HepG2 (cell line): ENCODE measurements around the gene ACTR6. TPM values are rescaled to one million over a fixed set of nuclear protein-coding genes. Genes with fewer than 3 reads are reported as not detected.

Source experiments
- ATAC-seq: fragments of 200-7000 bp; cut with Tn5 transposase; 3 replicates; pipeline ENCODE4 v1.9.1; 2020; ENCODE audit warnings: mild to moderate bottlenecking, moderate library complexity
- BruUV-seq: library from RNA; stranded (reverse); fragments of 400-500 nt; replicated peaks from 2 replicates; lab custom pipeline; 2021; lab: Mats Ljungman, UMichigan
- CTCF ChIA-PET: fragments of 300-600 bp; formaldehyde crosslinking; extraction: SDS; loops from one replicate; lab custom pipeline; 2021; ENCODE audit warnings: low total read pairs, inconsistent platforms, low intra/inter-chr PET ratio; lab: Yijun Ruan, JAX
- POLR2A ChIA-PET: fragments of 350-600 bp; sonication (Branson Sonifier 250); formaldehyde crosslinking; loops from one replicate; lab custom pipeline; 2020; ENCODE audit warnings: antibody characterized with exemption, inconsistent platforms; lab: Yijun Ruan, JAX
- DNase-seq: peaks from one replicate; pipeline ENCODE4 v3.0.0-alpha.2; 2015; ENCODE audit warnings: low spot score
- FAIRE-seq: peaks from 3 replicates; lab custom pipeline; 2011; peaks lifted over from hg19 to GRCh38; lab: Jason Lieb, UNC
- H2AFZ ChIP-seq: one replicate; pipeline ENCODE4 v1.6.1; 2011; ENCODE audit warnings: low read length, inconsistent platforms
- H3K27ac ChIP-seq: fragments of 300-600 bp; 3 replicates; pipeline ENCODE4 v1.8.0; 2011; ENCODE audit warnings: mixed run types, mild to moderate bottlenecking, mixed read lengths, low read length, inconsistent platforms; ENCODE audit not compliant: insufficient read depth; ENCODE audit errors: extremely low read length
- H3K27me3 ChIP-seq, 2 experiments: fragments of 200-600 bp in 1 of 2; 2 replicates in 1 of 2; 3 replicates in 1 of 2; pipeline versions ENCODE4 v1.6.0 to v1.8.0; 2011; ENCODE audit warnings: low read length in 2 of 2, mild to moderate bottlenecking in 2 of 2, moderate library complexity in 2 of 2, inconsistent platforms in 1 of 2; ENCODE audit not compliant: insufficient read depth in 2 of 2, control insufficient read depth in 1 of 2
- H3K36me3 ChIP-seq, 2 experiments: fragments of 200-600 bp in 1 of 2; replicated peaks in 1 of 2; 2 replicates in 1 of 2; 3 replicates in 1 of 2; pipeline versions ENCODE4 v1.5.1 to v1.8.0; 2011; ENCODE audit warnings: low read length in 2 of 2, inconsistent platforms in 1 of 2; ENCODE audit not compliant: insufficient read depth in 2 of 2, control insufficient read depth in 1 of 2
- H3K4me1 ChIP-seq: 2 replicates; pipeline ENCODE4 v1.5.1; 2012; ENCODE audit warnings: low read length, inconsistent platforms; ENCODE audit not compliant: insufficient read depth
- H3K4me2 ChIP-seq: 2 replicates; pipeline ENCODE4 v1.6.0; 2011; ENCODE audit warnings: low read depth, low read length, inconsistent platforms
- H3K4me3 ChIP-seq, 3 experiments: fragments of 200-600 bp in 1 of 3; sonication (generic), shearing (Covaris generic) in 1 of 3; replicated peaks in 1 of 3; 2 replicates each; pipeline ENCODE4 v1.5.1; 2011 to 2016; ENCODE audit warnings: low read length in 3 of 3, inconsistent platforms in 2 of 3, low read depth in 2 of 3, mild to moderate bottlenecking in 2 of 3, control low read depth in 1 of 3, mixed read lengths in 1 of 3; ENCODE audit not compliant: insufficient read depth in 1 of 3
- H3K79me2 ChIP-seq: one replicate; pipeline ENCODE4 v1.6.1; 2011; ENCODE audit warnings: low read length, inconsistent platforms; ENCODE audit not compliant: insufficient read depth
- H3K9ac ChIP-seq: 2 replicates; pipeline ENCODE4 v1.6.0; 2011; ENCODE audit warnings: mild to moderate bottlenecking, low read depth, low read length, inconsistent platforms; ENCODE audit not compliant: insufficient read depth
- H3K9me3 ChIP-seq: 2 replicates; pipeline ENCODE4 v1.5.1; 2012; ENCODE audit warnings: mild to moderate bottlenecking, low read length
- H4K20me1 ChIP-seq: 2 replicates; pipeline ENCODE4 v1.6.0; 2011; ENCODE audit warnings: inconsistent platforms, mild to moderate bottlenecking, low read length, moderate library complexity; ENCODE audit not compliant: insufficient read depth
- ASH2L ChIP-seq: fragments of 300-600, 200-600 bp; sonication (generic); IDR thresholded peaks from 2 replicates; pipeline ENCODE4 v1.7.0; 2017; ENCODE audit warnings: low read depth, mild to moderate bottlenecking, moderate library complexity, mixed read lengths, low read length; ENCODE audit not compliant: insufficient read length
- GLI4 ChIP-seq: sonication (generic); formaldehyde crosslinking; IDR thresholded peaks from 2 replicates; pipeline ENCODE4 v1.5.1; 2020; ENCODE audit warnings: missing genetic modification reagents, mild to moderate bottlenecking, moderate library complexity, borderline replicate concordance
- ZNF17 ChIP-seq: sonication (generic); formaldehyde crosslinking; IDR thresholded peaks from 2 replicates; pipeline ENCODE4 v1.5.0; 2020; ENCODE audit warnings: mild to moderate bottlenecking, missing genetic modification reagents
- ZNF430 ChIP-seq: sonication (generic); formaldehyde crosslinking; IDR thresholded peaks from 2 replicates; pipeline ENCODE4 v1.9.0; 2021; ENCODE audit warnings: mild to moderate bottlenecking, missing genetic modification reagents
- ZNF501 ChIP-seq: sonication (generic); formaldehyde crosslinking; IDR thresholded peaks from 2 replicates; pipeline ENCODE4 v1.5.1; 2020; ENCODE audit warnings: mild to moderate bottlenecking, moderate library complexity, missing genetic modification reagents
- ZNF547 ChIP-seq: sonication (generic); formaldehyde crosslinking; IDR thresholded peaks from 2 replicates; pipeline ENCODE4 v1.5.1; 2020; ENCODE audit warnings: mild to moderate bottlenecking, missing genetic modification reagents
- ZNF563 ChIP-seq: sonication (generic); formaldehyde crosslinking; IDR thresholded peaks from 2 replicates; pipeline ENCODE4 v1.8.0; 2022; ENCODE audit warnings: mild to moderate bottlenecking, moderate library complexity, missing genetic modification reagents
- ZNF605 ChIP-seq: sonication (generic); formaldehyde crosslinking; IDR thresholded peaks from 2 replicates; pipeline ENCODE4 v1.8.0; 2022; ENCODE audit warnings: mild to moderate bottlenecking, missing genetic modification reagents
- ZSCAN31 ChIP-seq: sonication (generic); formaldehyde crosslinking; IDR thresholded peaks from 2 replicates; pipeline ENCODE4 v1.5.0; 2020; ENCODE audit warnings: low read depth, mild to moderate bottlenecking, missing genetic modification reagents
- WGBS: methylation state at CpG from one replicate; pipeline ENCODE4 v1.1.6; 2017; ENCODE audit warnings: low lambda C conversion rate; 5-methylcytosine and 5-hydroxymethylcytosine counted together
- in situ Hi-C: cut with HindIII; loops from 2 replicates; pipeline ENCODE4 v1.10.0; 2017; ENCODE audit warnings: low pct_unique_long_range_greater_than_20kb; ENCODE audit not compliant: extremely low pct_ligation_motif_present
- intact Hi-C: fragments of 100-400 bp; cut with micrococcal nuclease; formaldehyde crosslinking; loops from one replicate; pipeline ENCODE4 v1.10.0; 2022; ENCODE audit not compliant: unreplicated experiment
- polyA plus RNA-seq, 8 experiments: library from polyadenylated mRNA; depleted of rRNA in 3 of 8; stranded (reverse) in 7 of 8; unstranded in 1 of 8; fragments of >200 nt; fragmentation: Illumina TruSeq in 4 of 8; extraction: Trizol in 4 of 8; gene quantifications; 2 replicates each; pipeline versions ENCODE4 v1.2.1 to v1.2.3, GENCODE V29; 2011 to 2016; ENCODE audit warnings: low read depth in 4 of 8, missing spikeins in 1 of 8, mixed read lengths in 1 of 8; ENCODE audit not compliant: insufficient read depth in 1 of 8
- total RNA-seq, 5 experiments: library from RNA; depleted of rRNA; stranded (reverse); fragments of >200 nt; fragmentation: Illumina TruSeq; extraction: Trizol; gene quantifications; 2 replicates each; pipeline ENCODE4 v1.2.3, GENCODE V29; 2016; ENCODE audit warnings: low read depth in 1 of 5
- TF ChIP-seq, protein P1 (sequence below): sonication (generic); formaldehyde crosslinking; IDR thresholded peaks from 2 replicates; pipeline ENCODE4 v1.8.1; 2023; ENCODE audit warnings: mild to moderate bottlenecking, inconsistent platforms, moderate library complexity, missing genetic modification reagents, borderline replicate concordance
- TF ChIP-seq, protein P2 (sequence below): IDR thresholded peaks from 2 replicates; pipeline ENCODE4 v1.6.1; 2016; ENCODE audit warnings: low read depth
- TF ChIP-seq, protein P3 (sequence below): sonication (generic); formaldehyde crosslinking; IDR thresholded peaks from 2 replicates; pipeline ENCODE4 v1.5.1; 2020; ENCODE audit warnings: mild to moderate bottlenecking, missing genetic modification reagents, moderate library complexity

The ACTR6 gene
- total and polyA plus RNA-seq, 2 of the 13 experiments (the other 11 are each of a cell fraction or from before 2014, with no cell fraction given) = 12.9 to 22.4 TPM

DNA sequence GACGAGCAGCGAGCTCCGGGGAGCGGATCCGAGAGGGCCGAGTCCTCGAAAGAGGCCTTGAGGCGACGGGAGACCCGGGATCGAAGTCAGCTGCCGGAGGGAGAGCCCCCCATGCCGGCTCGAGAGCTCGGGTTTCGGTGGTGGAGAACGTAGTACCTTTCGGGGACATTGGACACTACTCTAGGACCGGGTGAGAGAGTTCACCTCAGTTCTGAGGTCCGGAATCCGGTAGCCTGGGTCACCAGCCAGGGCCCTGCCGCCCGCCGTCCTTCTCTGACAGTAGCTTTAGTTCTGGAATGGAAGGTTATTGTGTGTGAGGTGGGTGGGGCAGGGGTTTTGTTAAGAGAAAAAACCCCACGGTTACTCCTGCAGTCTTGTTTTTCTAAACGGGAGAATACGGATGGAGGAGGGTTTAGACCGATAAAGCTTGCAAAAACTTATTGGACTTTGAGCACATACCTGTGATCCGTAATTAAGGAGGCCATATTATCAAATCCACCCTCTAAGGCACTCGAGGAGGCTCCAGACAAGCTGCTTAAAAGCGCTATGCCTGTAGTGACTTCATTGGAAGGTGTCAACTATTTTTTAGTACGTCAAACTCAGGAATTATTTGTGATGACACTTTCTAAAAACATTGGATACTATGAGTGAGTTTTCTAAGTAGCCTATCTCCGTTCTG, 67.1 kb downstream of the ACTR6 start:
- H3K4me2 ChIP-seq = peak overlapping the region; percentile 91
- H3K27ac ChIP-seq = peak overlapping the region; percentile 91
- H2AFZ ChIP-seq = no peak overlapping the region
- H3K4me1 ChIP-seq = peaks cover 41% of the 10 kb centered on the region
- BruUV-seq = no TSS peak
- CTCF ChIA-PET = no interaction called here
- intact Hi-C loops (loop anchor here (5.0 kb wide), 2 partner anchors 65 to 125 kb away; partner anchors contain the start of genes ACTR6 and BLTP3B), in situ Hi-C loops (no loop called here)
- POLR2A ChIA-PET = interaction anchor here (1.0 to 2.0 kb wide), 6 partner anchors 12 to 67 kb away, joined by 4 to 16 read pairs (median 6); partner anchors contain the start of gene ACTR6
- peaks cover 10% of the 10 kb centered on the region; the same call in 1 of the 2 replicates for H4K20me1 ChIP-seq
- H3K79me2 ChIP-seq = peaks cover 52% of the 10 kb centered on the region
- peak overlapping the region; percentile 91 to 93 (median 92) for H3K4me3 ChIP-seq
- no peaks in the 10 kb centered on the region for H3K9me3 ChIP-seq
- H3K27me3 ChIP-seq = no peaks in the 10 kb centered on the region; a peak in 1 of 5 replicates
- peak; percentile 12 for DNase-seq
- under 1% methylated on average over 16 of the region's 33 CpGs for WGBS
- no peak for FAIRE-seq
- peak; percentile 57 for ATAC-seq
- no peaks in the 10 kb centered on the region for H3K36me3 ChIP-seq
- H3K9ac ChIP-seq = peak overlapping the region; percentile 96
- TF ChIP-seq ZNF17 (CRISPR knock-in tag) = no peak
- 0 out of 2 replicates have a peak, but pooled peaks have one; percentile 36 for TF ChIP-seq ZNF501 (CRISPR knock-in tag)
- TF ChIP-seq ASH2L = peak; percentile 94
- TF ChIP-seq, protein P1, sequence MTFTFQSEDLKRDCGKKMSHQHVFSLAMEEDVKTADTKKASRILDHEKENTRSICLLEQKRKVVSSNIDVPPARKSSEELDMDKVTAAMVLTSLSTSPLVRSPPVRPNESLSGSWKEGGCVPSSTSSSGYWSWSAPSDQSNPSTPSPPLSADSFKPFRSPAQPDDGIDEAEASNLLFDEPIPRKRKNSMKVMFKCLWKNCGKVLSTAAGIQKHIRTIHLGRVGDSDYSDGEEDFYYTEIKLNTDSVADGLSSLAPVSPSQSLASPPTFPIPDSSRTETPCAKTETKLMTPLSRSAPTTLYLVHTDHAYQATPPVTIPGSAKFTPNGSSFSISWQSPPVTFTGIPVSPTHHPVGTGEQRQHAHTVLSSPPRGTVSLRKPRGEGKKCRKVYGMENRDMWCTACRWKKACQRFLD = 0 out of 2 replicates have a peak, but pooled peaks have one; percentile 55
- no peak for TF ChIP-seq ZNF563 (CRISPR knock-in tag)
- no peak; the same call in 1 of the 2 replicates for TF ChIP-seq ZNF430
- TF ChIP-seq ZNF605 (CRISPR knock-in tag) = no peak
- TF ChIP-seq GLI4 (CRISPR knock-in tag) = 0 out of 2 replicates have a peak, but pooled peaks have one; percentile 57
- TF ChIP-seq, protein P2, sequence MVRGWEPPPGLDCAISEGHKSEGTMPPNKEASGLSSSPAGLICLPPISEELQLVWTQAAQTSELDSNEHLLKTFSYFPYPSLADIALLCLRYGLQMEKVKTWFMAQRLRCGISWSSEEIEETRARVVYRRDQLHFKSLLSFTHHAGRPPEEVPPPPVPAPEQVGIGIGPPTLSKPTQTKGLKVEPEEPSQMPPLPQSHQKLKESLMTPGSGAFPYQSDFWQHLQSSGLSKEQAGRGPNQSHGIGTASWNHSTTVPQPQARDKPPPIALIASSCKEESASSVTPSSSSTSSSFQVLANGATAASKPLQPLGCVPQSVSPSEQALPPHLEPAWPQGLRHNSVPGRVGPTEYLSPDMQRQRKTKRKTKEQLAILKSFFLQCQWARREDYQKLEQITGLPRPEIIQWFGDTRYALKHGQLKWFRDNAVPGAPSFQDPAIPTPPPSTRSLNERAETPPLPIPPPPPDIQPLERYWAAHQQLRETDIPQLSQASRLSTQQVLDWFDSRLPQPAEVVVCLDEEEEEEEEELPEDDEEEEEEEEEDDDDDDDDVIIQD (CRISPR knock-in tag) = no peak
- TF ChIP-seq ZSCAN31 (CRISPR knock-in tag) = peak; percentile 53; the same call in 1 of the 2 replicates
- TF ChIP-seq ZNF547 (CRISPR knock-in tag) = peak; percentile 48; the same call in 1 of the 2 replicates
- TF ChIP-seq, protein P3, sequence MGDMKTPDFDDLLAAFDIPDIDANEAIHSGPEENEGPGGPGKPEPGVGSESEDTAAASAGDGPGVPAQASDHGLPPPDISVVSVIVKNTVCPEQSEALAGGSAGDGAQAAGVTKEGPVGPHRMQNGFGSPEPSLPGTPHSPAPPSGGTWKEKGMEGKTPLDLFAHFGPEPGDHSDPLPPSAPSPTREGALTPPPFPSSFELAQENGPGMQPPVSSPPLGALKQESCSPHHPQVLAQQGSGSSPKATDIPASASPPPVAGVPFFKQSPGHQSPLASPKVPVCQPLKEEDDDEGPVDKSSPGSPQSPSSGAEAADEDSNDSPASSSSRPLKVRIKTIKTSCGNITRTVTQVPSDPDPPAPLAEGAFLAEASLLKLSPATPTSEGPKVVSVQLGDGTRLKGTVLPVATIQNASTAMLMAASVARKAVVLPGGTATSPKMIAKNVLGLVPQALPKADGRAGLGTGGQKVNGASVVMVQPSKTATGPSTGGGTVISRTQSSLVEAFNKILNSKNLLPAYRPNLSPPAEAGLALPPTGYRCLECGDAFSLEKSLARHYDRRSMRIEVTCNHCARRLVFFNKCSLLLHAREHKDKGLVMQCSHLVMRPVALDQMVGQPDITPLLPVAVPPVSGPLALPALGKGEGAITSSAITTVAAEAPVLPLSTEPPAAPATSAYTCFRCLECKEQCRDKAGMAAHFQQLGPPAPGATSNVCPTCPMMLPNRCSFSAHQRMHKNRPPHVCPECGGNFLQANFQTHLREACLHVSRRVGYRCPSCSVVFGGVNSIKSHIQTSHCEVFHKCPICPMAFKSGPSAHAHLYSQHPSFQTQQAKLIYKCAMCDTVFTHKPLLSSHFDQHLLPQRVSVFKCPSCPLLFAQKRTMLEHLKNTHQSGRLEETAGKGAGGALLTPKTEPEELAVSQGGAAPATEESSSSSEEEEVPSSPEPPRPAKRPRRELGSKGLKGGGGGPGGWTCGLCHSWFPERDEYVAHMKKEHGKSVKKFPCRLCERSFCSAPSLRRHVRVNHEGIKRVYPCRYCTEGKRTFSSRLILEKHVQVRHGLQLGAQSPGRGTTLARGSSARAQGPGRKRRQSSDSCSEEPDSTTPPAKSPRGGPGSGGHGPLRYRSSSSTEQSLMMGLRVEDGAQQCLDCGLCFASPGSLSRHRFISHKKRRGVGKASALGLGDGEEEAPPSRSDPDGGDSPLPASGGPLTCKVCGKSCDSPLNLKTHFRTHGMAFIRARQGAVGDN (CRISPR knock-in tag) = peak; percentile 40; the same call in 1 of the 2 replicates
